GM23338 (cell line): ENCODE measurements around the gene PABPN1. TPM values are rescaled to one million over a fixed set of nuclear protein-coding genes. Genes with fewer than 3 reads are reported as not detected.

Source experiments
- ATAC-seq: fragments of 200-7000 bp; cut with Tn5 transposase; 3 replicates; pipeline ENCODE4 v1.9.1; 2020
- DNase-seq: peaks from one replicate; pipeline ENCODE4 v3.0.0-alpha.2; 2015; ENCODE audit warnings: low spot score
- H2AFZ ChIP-seq: fragments of 200-600 bp; sonication (generic); 2 replicates; pipeline ENCODE4 v1.8.0; 2016; ENCODE audit warnings: antibody characterized with exemption, mild to moderate bottlenecking, moderate library complexity
- H3F3A ChIP-seq: fragments of 200-600 bp; sonication (generic); replicated peaks from 2 replicates; pipeline ENCODE4 v1.8.0; 2017; ENCODE audit warnings: antibody characterized with exemption, mixed run types, low read depth
- H3K27ac ChIP-seq: fragments of 200-600 bp; sonication (generic); 2 replicates; pipeline ENCODE4 v1.6.1; 2016; ENCODE audit warnings: low read depth
- H3K27me3 ChIP-seq: fragments of 200-600 bp; sonication (generic); 2 replicates; pipeline ENCODE4 v1.8.0; 2016; ENCODE audit warnings: mild to moderate bottlenecking, mixed run types, moderate library complexity; ENCODE audit not compliant: insufficient read depth
- H3K36me3 ChIP-seq: fragments of 200-600 bp; sonication (generic); 2 replicates; pipeline ENCODE4 v1.8.0; 2016; ENCODE audit warnings: mild to moderate bottlenecking; ENCODE audit not compliant: insufficient read depth
- H3K4me1 ChIP-seq: fragments of 200-600 bp; sonication (generic); 2 replicates; pipeline ENCODE4 v1.8.0; 2016; ENCODE audit warnings: mild to moderate bottlenecking, moderate library complexity; ENCODE audit not compliant: insufficient read depth
- H3K4me2 ChIP-seq: fragments of 200-600 bp; sonication (generic); 2 replicates; pipeline ENCODE4 v1.7.1; 2017; ENCODE audit warnings: mixed run types
- H3K4me3 ChIP-seq: fragments of 200-600 bp; sonication (generic); 2 replicates; pipeline ENCODE4 v1.6.1; 2016; ENCODE audit warnings: mixed run types
- H3K79me2 ChIP-seq: fragments of 200-600 bp; sonication (generic); replicated peaks from 2 replicates; pipeline ENCODE4 v1.8.0; 2017; ENCODE audit warnings: mild to moderate bottlenecking; ENCODE audit not compliant: insufficient read depth
- H3K9me2 ChIP-seq: fragments of 200-600 bp; sonication (generic); 2 replicates; pipeline ENCODE4 v1.8.0; 2017; ENCODE audit not compliant: insufficient read depth
- H4K20me1 ChIP-seq: fragments of 200-600 bp; sonication (generic); replicated peaks from 2 replicates; pipeline ENCODE4 v1.8.0; 2017; ENCODE audit warnings: mild to moderate bottlenecking; ENCODE audit not compliant: insufficient read depth
- H3K27ac Mint-ChIP-seq: 2 replicates; pipeline ENCODE4 v1.8.0; 2020; ENCODE audit warnings: inconsistent platforms, mild to moderate bottlenecking, moderate library complexity, mixed read lengths
- H3K27me3 Mint-ChIP-seq: 3 replicates; pipeline ENCODE4 v1.8.0; 2022; ENCODE audit warnings: low read depth, mild to moderate bottlenecking, moderate library complexity, mixed read lengths, inconsistent platforms; ENCODE audit not compliant: insufficient read depth, poor library complexity
- H3K36me3 Mint-ChIP-seq: 3 replicates; pipeline ENCODE4 v1.8.0; 2021; ENCODE audit warnings: low read depth, mild to moderate bottlenecking, inconsistent platforms, moderate library complexity, mixed read lengths
- H3K4me1 Mint-ChIP-seq: 3 replicates; pipeline ENCODE4 v1.8.0; 2020; ENCODE audit warnings: mild to moderate bottlenecking, inconsistent platforms, mixed read lengths
- H3K4me3 Mint-ChIP-seq: 3 replicates; pipeline ENCODE4 v1.8.0; 2021; ENCODE audit warnings: moderate library complexity, mild to moderate bottlenecking, inconsistent platforms, mixed read lengths
- H3K9me3 Mint-ChIP-seq: 3 replicates; pipeline ENCODE4 v1.8.0; 2020; ENCODE audit warnings: moderate library complexity, mild to moderate bottlenecking, inconsistent platforms, mixed read lengths
- CREB1 ChIP-seq: fragments of 250-450 bp; sonication (Bioruptor Pico); IDR thresholded peaks from 2 replicates; pipeline ENCODE4 v1.5.0; 2020; ENCODE audit warnings: low read depth, mild to moderate bottlenecking, moderate library complexity
- ETS1 ChIP-seq: IDR thresholded peaks from 2 replicates; pipeline ENCODE4 v1.6.1; 2016; ENCODE audit warnings: antibody characterized with exemption
- EZH2 ChIP-seq: fragments of 200-600 bp; sonication (generic); IDR thresholded peaks from one replicate; pipeline ENCODE4 v1.8.0; 2017; ENCODE audit warnings: antibody characterized with exemption, mild to moderate bottlenecking, low read depth; ENCODE audit not compliant: unreplicated experiment
- EZH2phosphoT487 ChIP-seq: fragments of 200-600 bp; sonication (generic); IDR thresholded peaks from one replicate; pipeline ENCODE4 v1.8.1; 2018; ENCODE audit warnings: antibody characterized with exemption; ENCODE audit not compliant: unreplicated experiment
- ZNF114 ChIP-seq: fragments of 250-450 bp; sonication (Bioruptor Pico); IDR thresholded peaks from 2 replicates; pipeline ENCODE4 v1.5.0; 2020; ENCODE audit warnings: mild to moderate bottlenecking, moderate library complexity
- ZNF331 ChIP-seq: fragments of 250-450 bp; sonication (Bioruptor Pico); IDR thresholded peaks from 2 replicates; pipeline ENCODE4 v1.5.0; 2020; ENCODE audit warnings: low read depth, mild to moderate bottlenecking, moderate library complexity
- polyA plus RNA-seq: library from polyadenylated mRNA; unstranded; fragments of >200 nt; fragmentation: Nextera tagmentation; extraction: Ambion mirVana; gene quantifications from 2 replicates; pipeline ENCODE4 v1.2.1, GENCODE V29; 2016
- total RNA-seq: library from RNA; depleted of rRNA; stranded (reverse); fragments of >200 nt; shearing (Covaris generic); gene quantifications from 2 replicates; pipeline ENCODE4 v1.2.3, GENCODE V29; 2014
- TF ChIP-seq, protein P1 (sequence below): fragments of 250-450 bp; sonication (Bioruptor Pico); IDR thresholded peaks from 2 replicates; pipeline ENCODE4 v1.5.0; 2020; ENCODE audit warnings: mild to moderate bottlenecking, moderate library complexity

Gene PABPN1
- total and polyA plus RNA-seq, 2 experiments from 2014 or later: 116 to 342 TPM

DNA sequence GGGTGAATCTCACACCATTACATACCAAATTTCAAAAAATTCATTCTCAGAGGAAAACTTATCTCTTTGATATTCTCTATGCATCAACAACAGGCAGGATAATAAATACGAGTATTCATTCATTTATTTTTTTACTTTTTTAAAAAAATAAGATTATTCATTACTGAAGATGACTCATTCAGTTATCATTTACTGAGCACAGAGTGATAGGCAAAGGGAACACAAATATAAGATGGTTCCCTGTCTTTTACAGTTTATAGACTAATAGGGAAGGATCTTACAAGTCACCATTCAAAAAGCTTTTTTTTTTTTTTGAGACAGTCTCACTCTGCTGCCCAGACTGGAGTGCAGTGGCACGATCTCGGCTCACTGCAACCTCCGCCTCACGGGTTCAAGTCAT lies 5.0 kb upstream of the PABPN1 start:
- H2AFZ ChIP-seq: no peak overlapping the region
- no peak overlapping the region for H3K4me3 ChIP-seq
- Mint-ChIP-seq H3K36me3 (0 out of 3 replicates have a peak, but pooled peaks cover 4% of the 10 kb centered on the region), H3K4me3 (no peak overlapping the region), H3K9me3 (no peaks in the 10 kb centered on the region), H3K4me1 (peaks cover 14% of the 10 kb centered on the region), H3K27me3 (peaks cover 7% of the 10 kb centered on the region), H3K27ac (no peak overlapping the region)
- no peak for ATAC-seq
- no peak overlapping the region for H3K4me2 ChIP-seq
- no peaks in the 10 kb centered on the region; the same call in 1 of the 2 replicates for H4K20me1 ChIP-seq
- peaks cover 4% of the 10 kb centered on the region; the same call in 1 of the 2 replicates for H3K4me1 ChIP-seq
- H3K27ac ChIP-seq: no peak overlapping the region
- no peaks in the 10 kb centered on the region for H3K36me3 ChIP-seq
- H3F3A ChIP-seq: peaks cover 11% of the 10 kb centered on the region; the same call in 1 of the 2 replicates
- H3K9me2 ChIP-seq: peaks cover 7% of the 10 kb centered on the region; the same call in 1 of the 2 replicates
- no peaks in the 10 kb centered on the region for H3K79me2 ChIP-seq
- no peak for DNase-seq
- H3K27me3 ChIP-seq: no peaks in the 10 kb centered on the region
- TF ChIP-seq, protein P1, sequence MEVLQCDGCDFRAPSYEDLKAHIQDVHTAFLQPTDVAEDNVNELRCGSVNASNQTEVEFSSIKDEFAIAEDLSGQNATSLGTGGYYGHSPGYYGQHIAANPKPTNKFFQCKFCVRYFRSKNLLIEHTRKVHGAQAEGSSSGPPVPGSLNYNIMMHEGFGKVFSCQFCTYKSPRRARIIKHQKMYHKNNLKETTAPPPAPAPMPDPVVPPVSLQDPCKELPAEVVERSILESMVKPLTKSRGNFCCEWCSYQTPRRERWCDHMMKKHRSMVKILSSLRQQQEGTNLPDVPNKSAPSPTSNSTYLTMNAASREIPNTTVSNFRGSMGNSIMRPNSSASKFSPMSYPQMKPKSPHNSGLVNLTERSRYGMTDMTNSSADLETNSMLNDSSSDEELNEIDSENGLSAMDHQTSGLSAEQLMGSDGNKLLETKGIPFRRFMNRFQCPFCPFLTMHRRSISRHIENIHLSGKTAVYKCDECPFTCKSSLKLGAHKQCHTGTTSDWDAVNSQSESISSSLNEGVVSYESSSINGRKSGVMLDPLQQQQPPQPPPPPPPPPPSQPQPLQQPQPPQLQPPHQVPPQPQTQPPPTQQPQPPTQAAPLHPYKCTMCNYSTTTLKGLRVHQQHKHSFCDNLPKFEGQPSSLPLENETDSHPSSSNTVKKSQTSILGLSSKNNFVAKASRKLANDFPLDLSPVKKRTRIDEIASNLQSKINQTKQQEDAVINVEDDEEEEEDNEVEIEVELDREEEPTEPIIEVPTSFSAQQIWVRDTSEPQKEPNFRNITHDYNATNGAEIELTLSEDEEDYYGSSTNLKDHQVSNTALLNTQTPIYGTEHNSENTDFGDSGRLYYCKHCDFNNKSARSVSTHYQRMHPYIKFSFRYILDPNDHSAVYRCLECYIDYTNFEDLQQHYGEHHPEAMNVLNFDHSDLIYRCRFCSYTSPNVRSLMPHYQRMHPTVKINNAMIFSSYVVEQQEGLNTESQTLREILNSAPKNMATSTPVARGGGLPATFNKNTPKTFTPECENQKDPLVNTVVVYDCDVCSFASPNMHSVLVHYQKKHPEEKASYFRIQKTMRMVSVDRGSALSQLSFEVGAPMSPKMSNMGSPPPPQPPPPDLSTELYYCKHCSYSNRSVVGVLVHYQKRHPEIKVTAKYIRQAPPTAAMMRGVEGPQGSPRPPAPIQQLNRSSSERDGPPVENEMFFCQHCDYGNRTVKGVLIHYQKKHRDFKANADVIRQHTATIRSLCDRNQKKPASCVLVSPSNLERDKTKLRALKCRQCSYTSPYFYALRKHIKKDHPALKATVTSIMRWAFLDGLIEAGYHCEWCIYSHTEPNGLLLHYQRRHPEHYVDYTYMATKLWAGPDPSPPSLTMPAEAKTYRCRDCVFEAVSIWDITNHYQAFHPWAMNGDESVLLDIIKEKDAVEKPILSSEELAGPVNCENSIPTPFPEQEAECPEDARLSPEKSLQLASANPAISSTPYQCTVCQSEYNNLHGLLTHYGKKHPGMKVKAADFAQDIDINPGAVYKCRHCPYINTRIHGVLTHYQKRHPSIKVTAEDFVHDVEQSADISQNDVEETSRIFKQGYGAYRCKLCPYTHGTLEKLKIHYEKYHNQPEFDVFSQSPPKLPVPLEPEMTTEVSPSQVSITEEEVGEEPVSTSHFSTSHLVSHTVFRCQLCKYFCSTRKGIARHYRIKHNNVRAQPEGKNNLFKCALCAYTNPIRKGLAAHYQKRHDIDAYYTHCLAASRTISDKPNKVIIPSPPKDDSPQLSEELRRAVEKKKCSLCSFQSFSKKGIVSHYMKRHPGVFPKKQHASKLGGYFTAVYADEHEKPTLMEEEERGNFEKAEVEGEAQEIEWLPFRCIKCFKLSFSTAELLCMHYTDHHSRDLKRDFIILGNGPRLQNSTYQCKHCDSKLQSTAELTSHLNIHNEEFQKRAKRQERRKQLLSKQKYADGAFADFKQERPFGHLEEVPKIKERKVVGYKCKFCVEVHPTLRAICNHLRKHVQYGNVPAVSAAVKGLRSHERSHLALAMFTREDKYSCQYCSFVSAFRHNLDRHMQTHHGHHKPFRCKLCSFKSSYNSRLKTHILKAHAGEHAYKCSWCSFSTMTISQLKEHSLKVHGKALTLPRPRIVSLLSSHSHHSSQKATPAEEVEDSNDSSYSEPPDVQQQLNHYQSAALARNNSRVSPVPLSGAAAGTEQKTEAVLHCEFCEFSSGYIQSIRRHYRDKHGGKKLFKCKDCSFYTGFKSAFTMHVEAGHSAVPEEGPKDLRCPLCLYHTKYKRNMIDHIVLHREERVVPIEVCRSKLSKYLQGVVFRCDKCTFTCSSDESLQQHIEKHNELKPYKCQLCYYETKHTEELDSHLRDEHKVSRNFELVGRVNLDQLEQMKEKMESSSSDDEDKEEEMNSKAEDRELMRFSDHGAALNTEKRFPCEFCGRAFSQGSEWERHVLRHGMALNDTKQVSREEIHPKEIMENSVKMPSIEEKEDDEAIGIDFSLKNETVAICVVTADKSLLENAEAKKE (CRISPR knock-in tag): no peak
- TF ChIP-seq ETS1 (no peak), ZNF331 (CRISPR knock-in tag) (no peak), ZNF114 (CRISPR knock-in tag) (no peak), EZH2 (no peak), EZH2phosphoT487 (no peak), CREB1 (CRISPR knock-in tag) (no peak)
